SK-N-MC (cell line): ENCODE measurements around the gene SERPINI2.

Source experiments
- EZH2 ChIP-seq: fragments of 200-600 bp; sonication (generic); IDR thresholded peaks from one replicate; pipeline ENCODE4 v1.6.1; 2017; ENCODE audit warnings: antibody characterized with exemption
- POLR2AphosphoS5 ChIP-seq: IDR thresholded peaks from 2 replicates; pipeline ENCODE4 v1.6.1; 2012; ENCODE audit warnings: mild to moderate bottlenecking, low read depth, low read length, borderline replicate concordance

- no peak for TF ChIP-seq EZH2
- no peak for TF ChIP-seq POLR2AphosphoS5
Observed at GRCh38 chr3:167453815-167454214, 20.0 kb downstream of the SERPINI2 start.
